ENCODE data around the gene PLEKHA6. TPM values are rescaled to one million over a fixed set of nuclear protein-coding genes. Genes with fewer than 3 reads are reported as not detected.

PLEKHA6 gene
- total and polyA plus RNA-seq, 2 of the 4 experiments (the other 2 are of a cell fraction) = 8.2 to 19.9 TPM

DNA sequence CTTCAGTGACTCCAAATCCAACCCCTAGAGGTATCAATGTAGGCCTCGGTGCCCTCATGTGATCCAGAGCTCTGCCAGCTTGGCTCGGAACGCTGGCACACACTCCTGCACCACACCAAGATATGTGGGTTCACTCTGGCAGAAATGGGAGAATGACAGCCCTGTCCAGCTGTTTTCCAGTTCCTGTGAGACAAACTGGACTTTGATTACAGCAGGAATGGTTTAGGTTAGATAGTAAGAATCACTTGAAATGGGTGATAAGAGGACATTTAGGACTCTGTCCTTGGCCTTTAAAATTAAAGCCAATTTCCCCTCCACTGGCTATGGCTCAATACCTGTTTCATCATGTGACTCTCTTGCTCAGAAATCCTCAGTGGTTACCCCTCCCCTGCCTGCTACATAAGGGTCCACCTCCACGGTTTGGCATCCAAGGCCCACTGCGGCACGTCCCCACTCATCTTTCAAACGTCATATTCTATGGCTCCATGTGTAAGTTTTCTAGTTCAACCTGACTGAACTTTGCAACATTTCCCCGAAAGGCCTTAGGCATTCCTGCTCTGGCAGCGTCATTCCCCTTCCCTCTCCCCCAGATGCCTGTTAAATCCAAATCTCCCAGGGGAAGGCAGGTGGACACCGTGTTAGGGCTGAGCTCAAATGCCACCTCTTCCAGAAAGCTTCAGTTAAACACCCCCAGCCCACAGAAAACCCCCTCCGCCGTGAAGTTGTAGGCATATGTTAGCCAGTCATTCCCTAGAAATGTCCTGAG, 44.7 kb downstream of the PLEKHA6 start:
- dilution Hi-C loops (cut with HindIII; ENCODE audit: low sequenced_read_pairs, unreplicated experiment) = no loop called here
- CTCF ChIA-PET = no interaction called here

More for the DNA sequence above, 44.7 kb downstream of the PLEKHA6 start:
- H3K9me1 ChIP-seq (ENCODE audit: insufficient read depth, low read length) = peaks cover 14% of the 10 kb centered on the region
- H3K36me3 ChIP-seq (ENCODE audit: control insufficient read depth, insufficient read depth, low read length) = no peaks in the 10 kb centered on the region
- H3K14ac ChIP-seq (replicated peaks; ENCODE audit: low read depth, low read length) = no peak overlapping the region
- peak overlapping the region; percentile 23; the same call in 2 of the 3 replicates for H2BK15ac ChIP-seq (ENCODE audit: low read depth, low read length)
- H3K4me1 ChIP-seq (ENCODE audit: control insufficient read depth, insufficient read depth, low read length) = peaks cover 9% of the 10 kb centered on the region
- BruUV-seq (replicated peaks) = no TSS peak
- peak overlapping the region; percentile 65 for H4K91ac ChIP-seq (ENCODE audit: insufficient read depth, low read depth, low read length)
- TF ChIP-seq FOS (IDR thresholded peaks at IDR 0.05; ENCODE audit: low read depth, low read length) (no peak), NFE2L2 (IDR thresholded peaks at IDR 0.05; ENCODE audit: low read depth, low read length) (no peak), RAD21 (IDR thresholded peaks at IDR 0.05; ENCODE audit: low read length) (no peak), MAZ (IDR thresholded peaks at IDR 0.05; ENCODE audit: borderline replicate concordance, low read depth, low read length) (no peak), RCOR1 (IDR thresholded peaks at IDR 0.05; ENCODE audit: insufficient replicate concordance, low read length) (no peak), ELK1 (IDR thresholded peaks at IDR 0.05; ENCODE audit: borderline replicate concordance, low read depth, low read length) (no peak), CHD1 (IDR thresholded peaks at IDR 0.05; ENCODE audit: low read depth, low read length) (no peak), MXI1 (IDR thresholded peaks at IDR 0.05; ENCODE audit: borderline replicate concordance, low read depth, low read length) (no peak), SMC3 (IDR thresholded peaks at IDR 0.05; ENCODE audit: low read depth, low read length) (no peak), RFX5 (IDR thresholded peaks at IDR 0.05; ENCODE audit: low read depth, low read length) (no peak)
- TF ChIP-seq, protein P1, sequence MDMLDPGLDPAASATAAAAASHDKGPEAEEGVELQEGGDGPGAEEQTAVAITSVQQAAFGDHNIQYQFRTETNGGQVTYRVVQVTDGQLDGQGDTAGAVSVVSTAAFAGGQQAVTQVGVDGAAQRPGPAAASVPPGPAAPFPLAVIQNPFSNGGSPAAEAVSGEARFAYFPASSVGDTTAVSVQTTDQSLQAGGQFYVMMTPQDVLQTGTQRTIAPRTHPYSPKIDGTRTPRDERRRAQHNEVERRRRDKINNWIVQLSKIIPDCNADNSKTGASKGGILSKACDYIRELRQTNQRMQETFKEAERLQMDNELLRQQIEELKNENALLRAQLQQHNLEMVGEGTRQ (IDR thresholded peaks at IDR 0.05; ENCODE audit: low read depth, low read length) = no peak
- peak overlapping the region; percentile 18; the same call in 1 of the 2 replicates for H2BK20ac ChIP-seq (ENCODE audit: low read depth, low read length)
- H3K23ac ChIP-seq (ENCODE audit: low read depth, low read length) = no peak overlapping the region
- H4K20me1 ChIP-seq (ENCODE audit: insufficient read depth, low read length) = no peaks in the 10 kb centered on the region
- no peak overlapping the region for H4K8ac ChIP-seq (ENCODE audit: low read depth in 2 of 2, low read length in 2 of 2)
- H3K79me1 ChIP-seq (ENCODE audit: low read depth in 1 of 2, low read length in 2 of 2) = no peaks in the 10 kb centered on the region
- peak overlapping the region; percentile 41 for H2BK120ac ChIP-seq (ENCODE audit: low read depth, low read length)
- POLR2A ChIA-PET (ENCODE audit: unreplicated experiment) = no interaction called here
- no peak overlapping the region; the same call in 1 of the 2 replicates for H3K4ac ChIP-seq (ENCODE audit: low read depth, low read length)
- H3K18ac ChIP-seq (ENCODE audit: low read depth, low read length) = no peak overlapping the region
- intact Hi-C loops (cut with micrococcal nuclease) (no loop called here), in situ Hi-C loops (cut with MboI; ENCODE audit: low sequenced_read_pairs) (no loop called here)
- H3K4me2 ChIP-seq (ENCODE audit: low read depth, low read length) = no peak overlapping the region
- no peak overlapping the region for H2BK5ac ChIP-seq (ENCODE audit: low read depth, low read length, poor library complexity, severe bottlenecking)
- no peaks in the 10 kb centered on the region for H3K27me3 ChIP-seq (ENCODE audit: control insufficient read depth, insufficient read depth, low read length)
- DNase-seq (no peak), ATAC-seq (ENCODE audit: low read depth) (no peak)
- H3K9me3 ChIP-seq (ENCODE audit: control insufficient read depth, insufficient read depth, low read length) = no peaks in the 10 kb centered on the region
- H3K56ac ChIP-seq (ENCODE audit: extremely low read depth, insufficient read depth, low read length) = no peak overlapping the region
- H2AFZ ChIP-seq (replicated peaks; ENCODE audit: low read length, poor library complexity) = no peak overlapping the region
- no peak overlapping the region for H3K4me3 ChIP-seq (ENCODE audit: insufficient read depth, low read depth, low read length)
- 83% methylated on average over 5 of the region's 12 CpGs; no CpG with 5 or more reads in 1 of the 2 experiments for WGBS, 2 experiments (ENCODE audit: extremely low coverage in 2 of 2, insufficient read length in 1 of 2)
- no peak overlapping the region for H3K27ac ChIP-seq (ENCODE audit: insufficient read depth, low read length)
- H4K5ac ChIP-seq (ENCODE audit: low read depth, low read length) = no peak overlapping the region
- peak overlapping the region; percentile 84 for H2AK5ac ChIP-seq (ENCODE audit: low read depth, low read length)
- peak overlapping the region; percentile 19 for H2AK9ac ChIP-seq (replicated peaks; ENCODE audit: low read depth, low read length, poor library complexity)
- no peak overlapping the region for H3K9ac ChIP-seq (ENCODE audit: low read depth, low read length)

Measured in IMR-90 (cell line).